Lower leg skin (tissue), 3 donors: Measurements from ENCODE around the gene ZFYVE28.

Source experiments
- POLR2A ChIP-seq, 2 donors: fragments of 450-650 bp; IDR thresholded peaks; one replicate each; pipeline ENCODE4 v1.6.1; 2016 to 2017; ENCODE audit warnings: antibody characterized with exemption in 2 of 2, mild to moderate bottlenecking in 1 of 2, moderate library complexity in 1 of 2
- TF ChIP-seq, protein P1 (sequence below), 3 donors: fragments of 450-650 bp; IDR thresholded peaks; one replicate each; pipeline ENCODE4 v1.5.1; 2016; ENCODE audit warnings: antibody characterized with exemption in 3 of 3, mild to moderate bottlenecking in 3 of 3, moderate library complexity in 2 of 3

DNA sequence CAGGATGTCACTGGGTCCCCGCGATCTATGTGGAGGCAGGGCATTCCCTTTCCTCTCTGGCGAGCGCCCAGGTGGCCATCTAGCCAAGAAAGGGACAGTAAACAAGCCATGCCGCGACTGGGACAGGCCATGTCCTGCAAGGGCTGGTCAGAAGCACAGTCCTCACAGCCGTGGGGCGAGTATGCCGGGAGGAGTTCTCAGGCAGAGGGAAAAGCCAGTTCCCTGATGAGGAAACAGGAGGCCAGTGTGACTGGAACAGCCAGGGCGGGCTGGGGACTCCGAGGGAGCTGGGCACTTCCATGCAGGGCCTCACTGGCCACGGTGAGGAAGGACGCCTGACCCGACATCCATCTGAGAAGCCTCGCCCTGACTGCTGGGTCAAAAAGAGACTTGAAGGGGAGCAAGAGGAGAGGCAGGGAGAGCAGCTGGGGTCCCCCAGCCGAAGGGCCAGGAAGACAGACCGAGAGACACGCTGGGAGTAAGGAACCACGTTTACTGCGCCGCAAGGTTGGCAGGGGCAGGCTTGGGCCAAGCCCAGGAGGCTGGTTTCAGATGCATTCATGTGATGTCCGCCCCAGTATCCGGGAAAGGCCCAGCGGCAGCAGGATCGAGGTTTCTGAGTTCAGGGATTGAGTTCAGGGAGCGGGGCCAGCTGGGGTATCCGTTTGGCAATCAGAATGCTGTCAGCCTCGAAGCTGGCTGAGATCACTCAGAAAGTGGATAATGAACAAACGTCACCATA lies 15.3 kb upstream of the ZFYVE28 start:
- TF ChIP-seq, protein P1, sequence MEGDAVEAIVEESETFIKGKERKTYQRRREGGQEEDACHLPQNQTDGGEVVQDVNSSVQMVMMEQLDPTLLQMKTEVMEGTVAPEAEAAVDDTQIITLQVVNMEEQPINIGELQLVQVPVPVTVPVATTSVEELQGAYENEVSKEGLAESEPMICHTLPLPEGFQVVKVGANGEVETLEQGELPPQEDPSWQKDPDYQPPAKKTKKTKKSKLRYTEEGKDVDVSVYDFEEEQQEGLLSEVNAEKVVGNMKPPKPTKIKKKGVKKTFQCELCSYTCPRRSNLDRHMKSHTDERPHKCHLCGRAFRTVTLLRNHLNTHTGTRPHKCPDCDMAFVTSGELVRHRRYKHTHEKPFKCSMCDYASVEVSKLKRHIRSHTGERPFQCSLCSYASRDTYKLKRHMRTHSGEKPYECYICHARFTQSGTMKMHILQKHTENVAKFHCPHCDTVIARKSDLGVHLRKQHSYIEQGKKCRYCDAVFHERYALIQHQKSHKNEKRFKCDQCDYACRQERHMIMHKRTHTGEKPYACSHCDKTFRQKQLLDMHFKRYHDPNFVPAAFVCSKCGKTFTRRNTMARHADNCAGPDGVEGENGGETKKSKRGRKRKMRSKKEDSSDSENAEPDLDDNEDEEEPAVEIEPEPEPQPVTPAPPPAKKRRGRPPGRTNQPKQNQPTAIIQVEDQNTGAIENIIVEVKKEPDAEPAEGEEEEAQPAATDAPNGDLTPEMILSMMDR (IDR thresholded peaks at IDR 0.05): no peak
- TF ChIP-seq POLR2A (IDR thresholded peaks at IDR 0.05): no peak
